K562 (cell line): ENCODE measurements around the gene RPL7A. TPM values are rescaled to one million over a fixed set of nuclear protein-coding genes. Genes with fewer than 3 reads are reported as not detected.

ENCODE experiments used
- MYC ChIP-seq, 2 experiments: fragments of 250-450 bp in 1 of 2; sonication (Bioruptor Pico) in 1 of 2; IDR thresholded peaks; 2 replicates each; pipeline versions ENCODE4 v1.5.1 to v1.6.1; 2012 to 2021; ENCODE audit warnings: low read depth in 2 of 2, borderline replicate concordance in 1 of 2, improper control_type of control experiment in 1 of 2, low read length in 1 of 2, mild to moderate bottlenecking in 1 of 2, moderate library complexity in 1 of 2
- TCF15 ChIP-seq: fragments of 250-450 bp; sonication (Bioruptor Pico); IDR thresholded peaks from 2 replicates; pipeline ENCODE4 v1.8.0; 2022; ENCODE audit warnings: moderate library complexity, mild to moderate bottlenecking, inconsistent platforms
- TEAD4 ChIP-seq, 2 experiments: sonication (generic) in 1 of 2; formaldehyde crosslinking in 1 of 2; IDR thresholded peaks; 2 replicates each; pipeline versions ENCODE4 v1.6.1 to v1.8.0; 2012 to 2022; ENCODE audit warnings: borderline replicate concordance in 1 of 2, inconsistent platforms in 1 of 2, low read length in 1 of 2, mild to moderate bottlenecking in 1 of 2, missing genetic modification reagents in 1 of 2
- UBTF ChIP-seq, 2 experiments: IDR thresholded peaks; 2 replicates each; pipeline ENCODE4 v1.6.1; 2012; ENCODE audit warnings: improper control_type of control experiment in 2 of 2, low read depth in 2 of 2, low read length in 2 of 2, borderline replicate concordance in 1 of 2
- polyA plus RNA-seq, 8 experiments: library from polyadenylated mRNA; depleted of rRNA in 4 of 8; stranded (reverse) in 5 of 8; unstranded in 3 of 8; fragments of >200 nt; fragmentation: Nextera tagmentation in 2 of 8; fragmentation: Illumina TruSeq in 1 of 8; extraction: Ambion mirVana in 2 of 8; extraction: Trizol in 1 of 8; gene quantifications; 2 replicates each; pipeline versions ENCODE4 v1.2.1 to v1.2.3, GENCODE V29; 2011 to 2014; ENCODE audit warnings: inconsistent platforms in 1 of 8, missing spikeins in 1 of 8
- total RNA-seq, 7 experiments: library from RNA; depleted of rRNA in 6 of 7; stranded (reverse); fragments of >200 nt in 6 of 7; fragmentation: Illumina TruSeq in 2 of 7; extraction: Trizol in 2 of 7; gene quantifications; 2 replicates each; pipeline versions ENCODE4 v1.2.1 to v1.2.3, GENCODE V29; 2011 to 2021; ENCODE audit warnings: low replicate concordance in 1 of 7
- TF ChIP-seq, protein P1 (sequence below): fragments of 450-650 bp; IDR thresholded peaks from 2 replicates; pipeline ENCODE4 v1.6.1; 2016; ENCODE audit warnings: mild to moderate bottlenecking, moderate library complexity
- TF ChIP-seq, protein P2 (sequence below): sonication (generic); formaldehyde crosslinking; IDR thresholded peaks from 2 replicates; pipeline ENCODE4 v1.8.0; 2022; ENCODE audit warnings: mild to moderate bottlenecking, missing genetic modification reagents
- TF ChIP-seq, protein P3 (sequence below): fragments of 450-650 bp; formaldehyde crosslinking; conservative IDR thresholded peaks from 2 replicates; pipeline ENCODE4 v1.4.0; 2022; ENCODE audit warnings: mild to moderate bottlenecking, missing genetic modification characterization

Gene RPL7A
- total and polyA plus RNA-seq, 9 of the 15 experiments (the other 6 are each of a cell fraction or from before 2014, with no cell fraction given): 1,935 to 3,760 (median 2,652) TPM

GRCh38 chr9:133351908-133352634 lies 4.1 kb downstream of the RPL7A start (continued):
- TF ChIP-seq, protein P1, sequence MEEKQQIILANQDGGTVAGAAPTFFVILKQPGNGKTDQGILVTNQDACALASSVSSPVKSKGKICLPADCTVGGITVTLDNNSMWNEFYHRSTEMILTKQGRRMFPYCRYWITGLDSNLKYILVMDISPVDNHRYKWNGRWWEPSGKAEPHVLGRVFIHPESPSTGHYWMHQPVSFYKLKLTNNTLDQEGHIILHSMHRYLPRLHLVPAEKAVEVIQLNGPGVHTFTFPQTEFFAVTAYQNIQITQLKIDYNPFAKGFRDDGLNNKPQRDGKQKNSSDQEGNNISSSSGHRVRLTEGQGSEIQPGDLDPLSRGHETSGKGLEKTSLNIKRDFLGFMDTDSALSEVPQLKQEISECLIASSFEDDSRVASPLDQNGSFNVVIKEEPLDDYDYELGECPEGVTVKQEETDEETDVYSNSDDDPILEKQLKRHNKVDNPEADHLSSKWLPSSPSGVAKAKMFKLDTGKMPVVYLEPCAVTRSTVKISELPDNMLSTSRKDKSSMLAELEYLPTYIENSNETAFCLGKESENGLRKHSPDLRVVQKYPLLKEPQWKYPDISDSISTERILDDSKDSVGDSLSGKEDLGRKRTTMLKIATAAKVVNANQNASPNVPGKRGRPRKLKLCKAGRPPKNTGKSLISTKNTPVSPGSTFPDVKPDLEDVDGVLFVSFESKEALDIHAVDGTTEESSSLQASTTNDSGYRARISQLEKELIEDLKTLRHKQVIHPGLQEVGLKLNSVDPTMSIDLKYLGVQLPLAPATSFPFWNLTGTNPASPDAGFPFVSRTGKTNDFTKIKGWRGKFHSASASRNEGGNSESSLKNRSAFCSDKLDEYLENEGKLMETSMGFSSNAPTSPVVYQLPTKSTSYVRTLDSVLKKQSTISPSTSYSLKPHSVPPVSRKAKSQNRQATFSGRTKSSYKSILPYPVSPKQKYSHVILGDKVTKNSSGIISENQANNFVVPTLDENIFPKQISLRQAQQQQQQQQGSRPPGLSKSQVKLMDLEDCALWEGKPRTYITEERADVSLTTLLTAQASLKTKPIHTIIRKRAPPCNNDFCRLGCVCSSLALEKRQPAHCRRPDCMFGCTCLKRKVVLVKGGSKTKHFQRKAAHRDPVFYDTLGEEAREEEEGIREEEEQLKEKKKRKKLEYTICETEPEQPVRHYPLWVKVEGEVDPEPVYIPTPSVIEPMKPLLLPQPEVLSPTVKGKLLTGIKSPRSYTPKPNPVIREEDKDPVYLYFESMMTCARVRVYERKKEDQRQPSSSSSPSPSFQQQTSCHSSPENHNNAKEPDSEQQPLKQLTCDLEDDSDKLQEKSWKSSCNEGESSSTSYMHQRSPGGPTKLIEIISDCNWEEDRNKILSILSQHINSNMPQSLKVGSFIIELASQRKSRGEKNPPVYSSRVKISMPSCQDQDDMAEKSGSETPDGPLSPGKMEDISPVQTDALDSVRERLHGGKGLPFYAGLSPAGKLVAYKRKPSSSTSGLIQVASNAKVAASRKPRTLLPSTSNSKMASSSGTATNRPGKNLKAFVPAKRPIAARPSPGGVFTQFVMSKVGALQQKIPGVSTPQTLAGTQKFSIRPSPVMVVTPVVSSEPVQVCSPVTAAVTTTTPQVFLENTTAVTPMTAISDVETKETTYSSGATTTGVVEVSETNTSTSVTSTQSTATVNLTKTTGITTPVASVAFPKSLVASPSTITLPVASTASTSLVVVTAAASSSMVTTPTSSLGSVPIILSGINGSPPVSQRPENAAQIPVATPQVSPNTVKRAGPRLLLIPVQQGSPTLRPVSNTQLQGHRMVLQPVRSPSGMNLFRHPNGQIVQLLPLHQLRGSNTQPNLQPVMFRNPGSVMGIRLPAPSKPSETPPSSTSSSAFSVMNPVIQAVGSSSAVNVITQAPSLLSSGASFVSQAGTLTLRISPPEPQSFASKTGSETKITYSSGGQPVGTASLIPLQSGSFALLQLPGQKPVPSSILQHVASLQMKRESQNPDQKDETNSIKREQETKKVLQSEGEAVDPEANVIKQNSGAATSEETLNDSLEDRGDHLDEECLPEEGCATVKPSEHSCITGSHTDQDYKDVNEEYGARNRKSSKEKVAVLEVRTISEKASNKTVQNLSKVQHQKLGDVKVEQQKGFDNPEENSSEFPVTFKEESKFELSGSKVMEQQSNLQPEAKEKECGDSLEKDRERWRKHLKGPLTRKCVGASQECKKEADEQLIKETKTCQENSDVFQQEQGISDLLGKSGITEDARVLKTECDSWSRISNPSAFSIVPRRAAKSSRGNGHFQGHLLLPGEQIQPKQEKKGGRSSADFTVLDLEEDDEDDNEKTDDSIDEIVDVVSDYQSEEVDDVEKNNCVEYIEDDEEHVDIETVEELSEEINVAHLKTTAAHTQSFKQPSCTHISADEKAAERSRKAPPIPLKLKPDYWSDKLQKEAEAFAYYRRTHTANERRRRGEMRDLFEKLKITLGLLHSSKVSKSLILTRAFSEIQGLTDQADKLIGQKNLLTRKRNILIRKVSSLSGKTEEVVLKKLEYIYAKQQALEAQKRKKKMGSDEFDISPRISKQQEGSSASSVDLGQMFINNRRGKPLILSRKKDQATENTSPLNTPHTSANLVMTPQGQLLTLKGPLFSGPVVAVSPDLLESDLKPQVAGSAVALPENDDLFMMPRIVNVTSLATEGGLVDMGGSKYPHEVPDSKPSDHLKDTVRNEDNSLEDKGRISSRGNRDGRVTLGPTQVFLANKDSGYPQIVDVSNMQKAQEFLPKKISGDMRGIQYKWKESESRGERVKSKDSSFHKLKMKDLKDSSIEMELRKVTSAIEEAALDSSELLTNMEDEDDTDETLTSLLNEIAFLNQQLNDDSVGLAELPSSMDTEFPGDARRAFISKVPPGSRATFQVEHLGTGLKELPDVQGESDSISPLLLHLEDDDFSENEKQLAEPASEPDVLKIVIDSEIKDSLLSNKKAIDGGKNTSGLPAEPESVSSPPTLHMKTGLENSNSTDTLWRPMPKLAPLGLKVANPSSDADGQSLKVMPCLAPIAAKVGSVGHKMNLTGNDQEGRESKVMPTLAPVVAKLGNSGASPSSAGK: no peak
- TF ChIP-seq, protein P2, sequence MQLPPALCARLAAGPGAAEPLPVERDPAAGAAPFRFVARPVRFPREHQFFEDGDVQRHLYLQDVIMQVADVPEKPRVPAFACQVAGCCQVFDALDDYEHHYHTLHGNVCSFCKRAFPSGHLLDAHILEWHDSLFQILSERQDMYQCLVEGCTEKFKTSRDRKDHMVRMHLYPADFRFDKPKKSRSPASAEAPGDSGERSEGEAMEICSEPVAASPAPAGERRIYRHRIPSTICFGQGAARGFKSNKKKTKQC (CRISPR knock-in tag): no peak
- TF ChIP-seq MYC (IDR thresholded peaks at IDR 0.05; ENCODE audit: low read depth, low read length): peak; percentile 59; the same call in 1 of the 2 replicates
- TF ChIP-seq MYC (CRISPR knock-in tag; IDR thresholded peaks at IDR 0.05; ENCODE audit: borderline replicate concordance, low read depth): no peak
- no peak for TF ChIP-seq UBTF (IDR thresholded peaks at IDR 0.05; ENCODE audit: borderline replicate concordance in 1 of 2, low read depth in 2 of 2, low read length in 2 of 2)
- TF ChIP-seq TCF15 (CRISPR knock-in tag): no peak
- peak; percentile 24; the same call in 1 of the 2 replicates for TF ChIP-seq TEAD4 (IDR thresholded peaks at IDR 0.05; ENCODE audit: low read length)
- no peak for TF ChIP-seq TEAD4 (CRISPR knock-in tag; IDR thresholded peaks at IDR 0.05; ENCODE audit: borderline replicate concordance)
- TF ChIP-seq, protein P3, sequence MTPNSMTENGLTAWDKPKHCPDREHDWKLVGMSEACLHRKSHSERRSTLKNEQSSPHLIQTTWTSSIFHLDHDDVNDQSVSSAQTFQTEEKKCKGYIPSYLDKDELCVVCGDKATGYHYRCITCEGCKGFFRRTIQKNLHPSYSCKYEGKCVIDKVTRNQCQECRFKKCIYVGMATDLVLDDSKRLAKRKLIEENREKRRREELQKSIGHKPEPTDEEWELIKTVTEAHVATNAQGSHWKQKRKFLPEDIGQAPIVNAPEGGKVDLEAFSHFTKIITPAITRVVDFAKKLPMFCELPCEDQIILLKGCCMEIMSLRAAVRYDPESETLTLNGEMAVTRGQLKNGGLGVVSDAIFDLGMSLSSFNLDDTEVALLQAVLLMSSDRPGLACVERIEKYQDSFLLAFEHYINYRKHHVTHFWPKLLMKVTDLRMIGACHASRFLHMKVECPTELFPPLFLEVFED (CRISPR knock-in tag): peak; percentile 91; the same call in 1 of the 2 replicates
